GM23338 (cell line): ENCODE measurements around the gene EIF3A. TPM values are rescaled to one million over a fixed set of nuclear protein-coding genes. Genes with fewer than 3 reads are reported as not detected.

ENCODE experiments used
- ATAC-seq: fragments of 200-7000 bp; cut with Tn5 transposase; 3 replicates; pipeline ENCODE4 v1.9.1; 2020
- DNase-seq: peaks from one replicate; pipeline ENCODE4 v3.0.0-alpha.2; 2015; ENCODE audit warnings: low spot score
- H2AFZ ChIP-seq: fragments of 200-600 bp; sonication (generic); 2 replicates; pipeline ENCODE4 v1.8.0; 2016; ENCODE audit warnings: antibody characterized with exemption, mild to moderate bottlenecking, moderate library complexity
- H3F3A ChIP-seq: fragments of 200-600 bp; sonication (generic); replicated peaks from 2 replicates; pipeline ENCODE4 v1.8.0; 2017; ENCODE audit warnings: antibody characterized with exemption, mixed run types, low read depth
- H3K27ac ChIP-seq: fragments of 200-600 bp; sonication (generic); 2 replicates; pipeline ENCODE4 v1.6.1; 2016; ENCODE audit warnings: low read depth
- H3K27me3 ChIP-seq: fragments of 200-600 bp; sonication (generic); 2 replicates; pipeline ENCODE4 v1.8.0; 2016; ENCODE audit warnings: mild to moderate bottlenecking, mixed run types, moderate library complexity; ENCODE audit not compliant: insufficient read depth
- H3K36me3 ChIP-seq: fragments of 200-600 bp; sonication (generic); 2 replicates; pipeline ENCODE4 v1.8.0; 2016; ENCODE audit warnings: mild to moderate bottlenecking; ENCODE audit not compliant: insufficient read depth
- H3K4me1 ChIP-seq: fragments of 200-600 bp; sonication (generic); 2 replicates; pipeline ENCODE4 v1.8.0; 2016; ENCODE audit warnings: mild to moderate bottlenecking, moderate library complexity; ENCODE audit not compliant: insufficient read depth
- H3K4me2 ChIP-seq: fragments of 200-600 bp; sonication (generic); 2 replicates; pipeline ENCODE4 v1.7.1; 2017; ENCODE audit warnings: mixed run types
- H3K4me3 ChIP-seq: fragments of 200-600 bp; sonication (generic); 2 replicates; pipeline ENCODE4 v1.6.1; 2016; ENCODE audit warnings: mixed run types
- H3K79me2 ChIP-seq: fragments of 200-600 bp; sonication (generic); replicated peaks from 2 replicates; pipeline ENCODE4 v1.8.0; 2017; ENCODE audit warnings: mild to moderate bottlenecking; ENCODE audit not compliant: insufficient read depth
- H3K9me2 ChIP-seq: fragments of 200-600 bp; sonication (generic); 2 replicates; pipeline ENCODE4 v1.8.0; 2017; ENCODE audit not compliant: insufficient read depth
- H4K20me1 ChIP-seq: fragments of 200-600 bp; sonication (generic); replicated peaks from 2 replicates; pipeline ENCODE4 v1.8.0; 2017; ENCODE audit warnings: mild to moderate bottlenecking; ENCODE audit not compliant: insufficient read depth
- H3K27ac Mint-ChIP-seq: 2 replicates; pipeline ENCODE4 v1.8.0; 2020; ENCODE audit warnings: inconsistent platforms, mild to moderate bottlenecking, moderate library complexity, mixed read lengths
- H3K27me3 Mint-ChIP-seq: 3 replicates; pipeline ENCODE4 v1.8.0; 2022; ENCODE audit warnings: low read depth, mild to moderate bottlenecking, moderate library complexity, mixed read lengths, inconsistent platforms; ENCODE audit not compliant: insufficient read depth, poor library complexity
- H3K36me3 Mint-ChIP-seq: 3 replicates; pipeline ENCODE4 v1.8.0; 2021; ENCODE audit warnings: low read depth, mild to moderate bottlenecking, inconsistent platforms, moderate library complexity, mixed read lengths
- H3K4me1 Mint-ChIP-seq: 3 replicates; pipeline ENCODE4 v1.8.0; 2020; ENCODE audit warnings: mild to moderate bottlenecking, inconsistent platforms, mixed read lengths
- H3K4me3 Mint-ChIP-seq: 3 replicates; pipeline ENCODE4 v1.8.0; 2021; ENCODE audit warnings: moderate library complexity, mild to moderate bottlenecking, inconsistent platforms, mixed read lengths
- H3K9me3 Mint-ChIP-seq: 3 replicates; pipeline ENCODE4 v1.8.0; 2020; ENCODE audit warnings: moderate library complexity, mild to moderate bottlenecking, inconsistent platforms, mixed read lengths
- CREB1 ChIP-seq: fragments of 250-450 bp; sonication (Bioruptor Pico); IDR thresholded peaks from 2 replicates; pipeline ENCODE4 v1.5.0; 2020; ENCODE audit warnings: low read depth, mild to moderate bottlenecking, moderate library complexity
- CTCF ChIP-seq, 2 experiments: fragments of 200-600 bp in 1 of 2; sonication (generic) in 1 of 2; conservative IDR thresholded peaks; 2 replicates each; pipeline versions ENCODE4 v1.5.1 to v1.6.1; 2016 to 2017; ENCODE audit warnings: antibody characterized with exemption in 2 of 2, low read depth in 2 of 2, mild to moderate bottlenecking in 2 of 2, moderate library complexity in 1 of 2
- ETS1 ChIP-seq: IDR thresholded peaks from 2 replicates; pipeline ENCODE4 v1.6.1; 2016; ENCODE audit warnings: antibody characterized with exemption
- EZH2 ChIP-seq: fragments of 200-600 bp; sonication (generic); IDR thresholded peaks from one replicate; pipeline ENCODE4 v1.8.0; 2017; ENCODE audit warnings: antibody characterized with exemption, mild to moderate bottlenecking, low read depth; ENCODE audit not compliant: unreplicated experiment
- EZH2phosphoT487 ChIP-seq: fragments of 200-600 bp; sonication (generic); IDR thresholded peaks from one replicate; pipeline ENCODE4 v1.8.1; 2018; ENCODE audit warnings: antibody characterized with exemption; ENCODE audit not compliant: unreplicated experiment
- JUNB ChIP-seq: IDR thresholded peaks from one replicate; pipeline ENCODE4 v1.6.1; 2016; ENCODE audit warnings: antibody characterized with exemption; ENCODE audit not compliant: unreplicated experiment
- NANOG ChIP-seq: IDR thresholded peaks from 2 replicates; pipeline ENCODE4 v1.6.1; 2016; ENCODE audit warnings: antibody characterized with exemption, borderline replicate concordance
- POLR2AphosphoS5 ChIP-seq: IDR thresholded peaks from 2 replicates; pipeline ENCODE4 v1.6.1; 2016; ENCODE audit warnings: antibody characterized with exemption, low read depth
- REST ChIP-seq: IDR thresholded peaks from one replicate; pipeline ENCODE4 v1.6.1; 2018; ENCODE audit warnings: antibody characterized with exemption; ENCODE audit not compliant: unreplicated experiment
- STAT1 ChIP-seq: IDR thresholded peaks from one replicate; pipeline ENCODE4 v1.6.1; 2016; ENCODE audit warnings: antibody characterized with exemption; ENCODE audit not compliant: unreplicated experiment
- ZNF114 ChIP-seq: fragments of 250-450 bp; sonication (Bioruptor Pico); IDR thresholded peaks from 2 replicates; pipeline ENCODE4 v1.5.0; 2020; ENCODE audit warnings: mild to moderate bottlenecking, moderate library complexity
- ZNF331 ChIP-seq: fragments of 250-450 bp; sonication (Bioruptor Pico); IDR thresholded peaks from 2 replicates; pipeline ENCODE4 v1.5.0; 2020; ENCODE audit warnings: low read depth, mild to moderate bottlenecking, moderate library complexity
- ZNF462 ChIP-seq: fragments of 250-450 bp; sonication (Bioruptor Pico); IDR thresholded peaks from 2 replicates; pipeline ENCODE4 v1.5.0; 2020; ENCODE audit warnings: mild to moderate bottlenecking, moderate library complexity
- polyA plus RNA-seq: library from polyadenylated mRNA; unstranded; fragments of >200 nt; fragmentation: Nextera tagmentation; extraction: Ambion mirVana; gene quantifications from 2 replicates; pipeline ENCODE4 v1.2.1, GENCODE V29; 2016
- total RNA-seq: library from RNA; depleted of rRNA; stranded (reverse); fragments of >200 nt; shearing (Covaris generic); gene quantifications from 2 replicates; pipeline ENCODE4 v1.2.3, GENCODE V29; 2014

EIF3A gene
- total and polyA plus RNA-seq, 2 experiments from 2014 or later, result 152 to 170 TPM

GRCh38 chr10:119041326-119041725 is 39.3 kb downstream of the EIF3A start:
- H3K4me1 ChIP-seq, result no peaks in the 10 kb centered on the region
- peaks cover 37% of the 10 kb centered on the region for H3F3A ChIP-seq
- H3K27ac Mint-ChIP-seq, result no peak overlapping the region
- H4K20me1 ChIP-seq, result peaks cover 75% of the 10 kb centered on the region
- no peak overlapping the region for H3K27ac ChIP-seq
- no peaks in the 10 kb centered on the region for H3K27me3 ChIP-seq
- DNase-seq, result no peak
- no peak overlapping the region for H3K4me3 Mint-ChIP-seq
- no peak overlapping the region for H3K4me2 ChIP-seq
- no peak for TF ChIP-seq CREB1 (CRISPR knock-in tag)
- TF ChIP-seq EZH2, result no peak
- TF ChIP-seq EZH2phosphoT487, result no peak
- no peak for TF ChIP-seq ETS1
- no peak for TF ChIP-seq NANOG
- no peak for TF ChIP-seq ZNF331 (CRISPR knock-in tag)
- TF ChIP-seq POLR2AphosphoS5, result no peak
- no peak for TF ChIP-seq ZNF114
- no peak for TF ChIP-seq STAT1
- TF ChIP-seq JUNB, result no peak
- no peak for TF ChIP-seq REST
- no peak for TF ChIP-seq ZNF462 (CRISPR knock-in tag)
- no peak for TF ChIP-seq CTCF (conservative IDR thresholded peaks at IDR 0.05; ENCODE audit: low read depth in 2 of 2)
- peaks cover 98% of the 10 kb centered on the region for H3K36me3 ChIP-seq
- H3K36me3 Mint-ChIP-seq, result peaks cover 99% of the 10 kb centered on the region
- peaks cover 81% of the 10 kb centered on the region for H3K79me2 ChIP-seq
- peaks cover 22% of the 10 kb centered on the region for H3K27me3 Mint-ChIP-seq
- H2AFZ ChIP-seq, result no peak overlapping the region
- H3K4me3 ChIP-seq, result no peak overlapping the region
- H3K9me2 ChIP-seq, result no peaks in the 10 kb centered on the region
- H3K9me3 Mint-ChIP-seq, result no peaks in the 10 kb centered on the region
- ATAC-seq, result no peak
- no peaks in the 10 kb centered on the region for H3K4me1 Mint-ChIP-seq
